Measurements from ENCODE around the gene CA10.

DNA sequence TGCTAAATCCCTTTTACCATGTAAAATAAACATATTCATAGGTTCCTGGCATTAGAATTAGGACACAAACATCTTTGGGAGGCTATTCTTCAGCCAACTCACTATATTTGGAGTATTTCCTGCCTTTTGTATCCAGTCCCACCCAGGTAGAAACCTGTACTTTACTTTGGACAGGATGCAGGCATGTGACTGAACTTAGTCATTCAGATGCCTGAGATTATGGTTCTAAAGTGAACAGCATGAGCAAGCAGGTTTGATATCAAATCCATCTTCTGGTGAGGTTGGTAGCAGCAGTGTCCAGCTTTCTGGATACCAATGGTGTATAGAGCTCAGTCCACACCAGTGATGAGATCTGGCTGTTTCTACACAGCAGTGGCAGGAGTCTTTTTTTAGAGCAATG is 20.2 kb downstream of the CA10 start:
- no peak for TF ChIP-seq CTCF (optimal IDR thresholded peaks at IDR 0.05 in 1 of 3, IDR thresholded peaks at IDR 0.05 in 1 of 3, conservative IDR thresholded peaks at IDR 0.05 in 1 of 3; ENCODE audit: extremely low read depth in 1 of 3, insufficient read depth in 2 of 3, low read length in 3 of 3)
- no peak for TF ChIP-seq EZH2 (IDR thresholded peaks at IDR 0.05; ENCODE audit: low read length)

Measured in keratinocyte (primary cell).